HepG2 (cell line): Measurements from ENCODE around the gene WFDC10B. TPM values are rescaled to one million over a fixed set of nuclear protein-coding genes. Genes with fewer than 3 reads are reported as not detected.

Experiments
- ATAC-seq: fragments of 200-7000 bp; cut with Tn5 transposase; 3 replicates; pipeline ENCODE4 v1.9.1; 2020; ENCODE audit warnings: mild to moderate bottlenecking, moderate library complexity
- BruUV-seq: library from RNA; stranded (reverse); fragments of 400-500 nt; replicated peaks from 2 replicates; lab custom pipeline; 2021; lab: Mats Ljungman, UMichigan
- CTCF ChIA-PET: fragments of 300-600 bp; formaldehyde crosslinking; extraction: SDS; loops from one replicate; lab custom pipeline; 2021; ENCODE audit warnings: low total read pairs, inconsistent platforms, low intra/inter-chr PET ratio; lab: Yijun Ruan, JAX
- POLR2A ChIA-PET: fragments of 350-600 bp; sonication (Branson Sonifier 250); formaldehyde crosslinking; loops from one replicate; lab custom pipeline; 2020; ENCODE audit warnings: antibody characterized with exemption, inconsistent platforms; lab: Yijun Ruan, JAX
- DNase-seq: peaks from one replicate; pipeline ENCODE4 v3.0.0-alpha.2; 2015; ENCODE audit warnings: low spot score
- FAIRE-seq: peaks from 3 replicates; lab custom pipeline; 2011; peaks lifted over from hg19 to GRCh38; lab: Jason Lieb, UNC
- H2AFZ ChIP-seq: one replicate; pipeline ENCODE4 v1.6.1; 2011; ENCODE audit warnings: low read length, inconsistent platforms
- H3K27ac ChIP-seq: fragments of 300-600 bp; 3 replicates; pipeline ENCODE4 v1.8.0; 2011; ENCODE audit warnings: mixed run types, mild to moderate bottlenecking, mixed read lengths, low read length, inconsistent platforms; ENCODE audit not compliant: insufficient read depth; ENCODE audit errors: extremely low read length
- H3K27me3 ChIP-seq, 2 experiments: fragments of 200-600 bp in 1 of 2; 2 replicates in 1 of 2; 3 replicates in 1 of 2; pipeline versions ENCODE4 v1.6.0 to v1.8.0; 2011; ENCODE audit warnings: low read length in 2 of 2, mild to moderate bottlenecking in 2 of 2, moderate library complexity in 2 of 2, inconsistent platforms in 1 of 2; ENCODE audit not compliant: insufficient read depth in 2 of 2, control insufficient read depth in 1 of 2
- H3K36me3 ChIP-seq, 2 experiments: fragments of 200-600 bp in 1 of 2; replicated peaks in 1 of 2; 2 replicates in 1 of 2; 3 replicates in 1 of 2; pipeline versions ENCODE4 v1.5.1 to v1.8.0; 2011; ENCODE audit warnings: low read length in 2 of 2, inconsistent platforms in 1 of 2; ENCODE audit not compliant: insufficient read depth in 2 of 2, control insufficient read depth in 1 of 2
- H3K4me1 ChIP-seq: 2 replicates; pipeline ENCODE4 v1.5.1; 2012; ENCODE audit warnings: low read length, inconsistent platforms; ENCODE audit not compliant: insufficient read depth
- H3K4me2 ChIP-seq: 2 replicates; pipeline ENCODE4 v1.6.0; 2011; ENCODE audit warnings: low read depth, low read length, inconsistent platforms
- H3K4me3 ChIP-seq, 3 experiments: fragments of 200-600 bp in 1 of 3; sonication (generic), shearing (Covaris generic) in 1 of 3; replicated peaks in 1 of 3; 2 replicates each; pipeline ENCODE4 v1.5.1; 2011 to 2016; ENCODE audit warnings: low read length in 3 of 3, inconsistent platforms in 2 of 3, low read depth in 2 of 3, mild to moderate bottlenecking in 2 of 3, control low read depth in 1 of 3, mixed read lengths in 1 of 3; ENCODE audit not compliant: insufficient read depth in 1 of 3
- H3K79me2 ChIP-seq: one replicate; pipeline ENCODE4 v1.6.1; 2011; ENCODE audit warnings: low read length, inconsistent platforms; ENCODE audit not compliant: insufficient read depth
- H3K9ac ChIP-seq: 2 replicates; pipeline ENCODE4 v1.6.0; 2011; ENCODE audit warnings: mild to moderate bottlenecking, low read depth, low read length, inconsistent platforms; ENCODE audit not compliant: insufficient read depth
- H3K9me3 ChIP-seq: 2 replicates; pipeline ENCODE4 v1.5.1; 2012; ENCODE audit warnings: mild to moderate bottlenecking, low read length
- H4K20me1 ChIP-seq: 2 replicates; pipeline ENCODE4 v1.6.0; 2011; ENCODE audit warnings: inconsistent platforms, mild to moderate bottlenecking, low read length, moderate library complexity; ENCODE audit not compliant: insufficient read depth
- POLR2A ChIP-seq, 2 experiments: IDR thresholded peaks; 2 replicates each; pipeline ENCODE4 v1.6.1; 2011; ENCODE audit warnings: low read depth in 2 of 2, low read length in 2 of 2, mild to moderate bottlenecking in 1 of 2, moderate library complexity in 1 of 2; ENCODE audit not compliant: insufficient read depth in 1 of 2
- RARG ChIP-seq: sonication (generic); formaldehyde crosslinking; IDR thresholded peaks from 2 replicates; pipeline ENCODE4 v1.4.0; 2020; ENCODE audit warnings: low read depth, mild to moderate bottlenecking, missing genetic modification reagents
- SRF ChIP-seq: IDR thresholded peaks from 2 replicates; pipeline ENCODE4 v1.6.1; 2011; ENCODE audit warnings: mild to moderate bottlenecking, low read depth, low read length, moderate library complexity
- SSRP1 ChIP-seq: IDR thresholded peaks from 2 replicates; pipeline ENCODE4 v1.6.1; 2016; ENCODE audit warnings: control low read depth
- TFDP2 ChIP-seq: sonication (generic); formaldehyde crosslinking; IDR thresholded peaks from 2 replicates; pipeline ENCODE4 v1.4.0; 2020; ENCODE audit warnings: missing genetic modification reagents
- ZMAT3 ChIP-seq: sonication (generic); formaldehyde crosslinking; conservative IDR thresholded peaks from 2 replicates; pipeline ENCODE4 v1.7.0; 2021; ENCODE audit warnings: missing genetic modification reagents
- ZNF17 ChIP-seq: sonication (generic); formaldehyde crosslinking; IDR thresholded peaks from 2 replicates; pipeline ENCODE4 v1.5.0; 2020; ENCODE audit warnings: mild to moderate bottlenecking, missing genetic modification reagents
- ZNF432 ChIP-seq: sonication (generic); formaldehyde crosslinking; IDR thresholded peaks from 2 replicates; pipeline ENCODE4 v1.5.0; 2020; ENCODE audit warnings: missing genetic modification reagents, mild to moderate bottlenecking, borderline replicate concordance
- ZNF44 ChIP-seq: sonication (generic); formaldehyde crosslinking; IDR thresholded peaks from 2 replicates; pipeline ENCODE4 v1.5.1; 2020; ENCODE audit warnings: mild to moderate bottlenecking, missing genetic modification reagents
- ZNF597 ChIP-seq: sonication (generic); formaldehyde crosslinking; IDR thresholded peaks from 2 replicates; pipeline ENCODE4 v1.5.0; 2020; ENCODE audit warnings: missing genetic modification reagents
- ZSCAN12 ChIP-seq: sonication (generic); formaldehyde crosslinking; IDR thresholded peaks from 2 replicates; pipeline ENCODE4 v1.9.0; 2021; ENCODE audit warnings: mild to moderate bottlenecking, missing genetic modification reagents
- WGBS: methylation state at CpG from one replicate; pipeline ENCODE4 v1.1.6; 2017; ENCODE audit warnings: low lambda C conversion rate; 5-methylcytosine and 5-hydroxymethylcytosine counted together
- in situ Hi-C: cut with HindIII; loops from 2 replicates; pipeline ENCODE4 v1.10.0; 2017; ENCODE audit warnings: low pct_unique_long_range_greater_than_20kb; ENCODE audit not compliant: extremely low pct_ligation_motif_present
- intact Hi-C: fragments of 100-400 bp; cut with micrococcal nuclease; formaldehyde crosslinking; loops from one replicate; pipeline ENCODE4 v1.10.0; 2022; ENCODE audit not compliant: unreplicated experiment
- polyA plus RNA-seq, 8 experiments: library from polyadenylated mRNA; depleted of rRNA in 3 of 8; stranded (reverse) in 7 of 8; unstranded in 1 of 8; fragments of >200 nt; fragmentation: Illumina TruSeq in 4 of 8; extraction: Trizol in 4 of 8; gene quantifications; 2 replicates each; pipeline versions ENCODE4 v1.2.1 to v1.2.3, GENCODE V29; 2011 to 2016; ENCODE audit warnings: low read depth in 4 of 8, missing spikeins in 1 of 8, mixed read lengths in 1 of 8; ENCODE audit not compliant: insufficient read depth in 1 of 8
- total RNA-seq, 5 experiments: library from RNA; depleted of rRNA; stranded (reverse); fragments of >200 nt; fragmentation: Illumina TruSeq; extraction: Trizol; gene quantifications; 2 replicates each; pipeline ENCODE4 v1.2.3, GENCODE V29; 2016; ENCODE audit warnings: low read depth in 1 of 5

Gene WFDC10B
- total and polyA plus RNA-seq, 2 of the 13 experiments (the other 11 are each of a cell fraction or from before 2014, with no cell fraction given), result 0.24 TPM; not detected in 1

GRCh38 chr20:45742596-45742995 lies 37.8 kb upstream of the WFDC10B start:
- no peak for DNase-seq
- Histone ChIP-seq H3K4me1 (no peaks in the 10 kb centered on the region), H3K9me3 (no peaks in the 10 kb centered on the region), H3K79me2 (no peaks in the 10 kb centered on the region), H3K27ac (no peak overlapping the region), H4K20me1 (no peaks in the 10 kb centered on the region), H3K4me3 (no peak overlapping the region), H2AFZ (no peak overlapping the region), H3K4me2 (no peak overlapping the region), H3K9ac (no peak overlapping the region), H3K27me3 (no peaks in the 10 kb centered on the region; a peak in 1 of 5 replicates), H3K36me3 (no peaks in the 10 kb centered on the region)
- in situ Hi-C loops, result no loop called here
- TF ChIP-seq POLR2A (IDR thresholded peaks at IDR 0.05; ENCODE audit: insufficient read depth in 1 of 2, low read depth in 2 of 2, low read length in 2 of 2), result no peak
- ChIA-PET CTCF (no interaction called here), POLR2A (no interaction called here)
- WGBS, result 26% methylated on average over 4 of the region's 4 CpGs
- no peak for ATAC-seq
- no peak for FAIRE-seq
- no TSS peak for BruUV-seq
- intact Hi-C loops, result no loop called here

GRCh38 chr20:45735988-45736387 lies 31.2 kb upstream of the WFDC10B start:
- intact Hi-C loops, result no loop called here

More at GRCh38 chr20:45735988-45736387, 31.2 kb upstream of the WFDC10B start:
- Histone ChIP-seq H3K4me1 (no peaks in the 10 kb centered on the region), H3K9me3 (peaks cover 18% of the 10 kb centered on the region), H3K4me2 (no peak overlapping the region), H3K36me3 (no peaks in the 10 kb centered on the region), H3K27ac (no peak overlapping the region), H3K9ac (no peak overlapping the region), H4K20me1 (no peaks in the 10 kb centered on the region), H2AFZ (no peak overlapping the region), H3K27me3 (no peaks in the 10 kb centered on the region), H3K79me2 (no peaks in the 10 kb centered on the region), H3K4me3 (no peak overlapping the region)
- ChIA-PET CTCF (no interaction called here), POLR2A (no interaction called here)
- ATAC-seq (no peak; the same call in 2 of the 3 replicates), DNase-seq (no peak), FAIRE-seq (no peak)
- TF ChIP-seq ZNF44 (CRISPR knock-in tag) (no peak), ZNF17 (CRISPR knock-in tag) (no peak), TFDP2 (no peak), SSRP1 (no peak), SRF (no peak), ZMAT3 (CRISPR knock-in tag) (no peak), ZNF432 (CRISPR knock-in tag) (no peak), ZSCAN12 (CRISPR knock-in tag) (no peak), RARG (CRISPR knock-in tag) (no peak), ZNF597 (no peak)
- 70% methylated on average over 19 of the region's 23 CpGs for WGBS
- in situ Hi-C loops, result no loop called here
- BruUV-seq, result no TSS peak
